ENCODE results near the gene B4GALT3. TPM values are rescaled to one million over a fixed set of nuclear protein-coding genes. Genes with fewer than 3 reads are reported as not detected.

B4GALT3 gene
- polyA plus RNA-seq, 4 donors: 36.7 to 49.3 (median 41.3) TPM

- no peak for DNase-seq (ENCODE audit: low read depth in 4 of 4, low spot score in 2 of 4)
These were observed 29.3 kb upstream of the B4GALT3 start for GRCh38 chr1:161206411-161207140.

GRCh38 chr1:161201836-161202712 lies 24.8 kb upstream of the B4GALT3 start, which contains the start of gene NDUFS2:
TSS of gene NDUFS2 (plus strand) at chr1:161202367. CDS start at chr1:161202386, 19 bp downstream.
- peak; percentile 95 to 99 (median 98) for DNase-seq (ENCODE audit: low read depth in 4 of 4, low spot score in 2 of 4)

- DNase-seq (ENCODE audit: low read depth in 4 of 4, low spot score in 2 of 4): no peak
These were observed 23.9 kb upstream of the B4GALT3 start for GRCh38 chr1:161200992-161201835.

GRCh38 chr1:161200421-161200991 lies 23.2 kb upstream of the B4GALT3 start:
- DNase-seq (ENCODE audit: low read depth in 4 of 4, low spot score in 2 of 4): no peak

DNA sequence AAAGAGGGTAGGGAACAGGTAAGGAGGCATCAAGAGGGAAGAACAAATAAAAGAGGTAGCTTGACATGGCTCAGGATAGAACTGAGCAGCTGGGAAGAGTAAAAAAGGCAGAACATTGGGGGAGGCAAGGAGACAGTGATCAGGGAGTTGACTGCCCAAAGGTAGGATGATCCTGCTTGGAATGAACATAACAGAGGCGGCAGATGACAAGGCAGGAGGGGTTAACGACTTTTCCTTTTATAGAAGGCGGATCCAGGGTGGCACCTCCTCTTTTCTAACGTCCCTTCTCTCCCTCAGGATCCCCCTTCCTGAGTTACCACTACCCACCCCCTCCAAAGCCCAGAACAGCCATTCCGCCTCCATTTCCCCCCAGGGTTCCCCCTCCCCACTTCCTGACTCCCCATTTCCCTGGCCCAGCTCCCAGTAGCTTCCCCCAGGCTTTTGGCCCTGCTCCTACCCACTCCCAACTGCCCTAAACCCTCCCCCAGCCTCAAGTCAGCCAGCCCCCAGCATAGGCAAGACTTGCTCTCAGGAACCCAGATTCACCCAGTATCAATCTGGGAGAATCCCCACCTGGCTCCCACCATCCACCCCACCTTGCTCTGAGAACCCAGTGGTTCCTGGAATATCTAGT lies 22.3 kb upstream of the B4GALT3 start:
- DNase-seq (ENCODE audit: low read depth in 4 of 4, low spot score in 2 of 4): no peak

DNA sequence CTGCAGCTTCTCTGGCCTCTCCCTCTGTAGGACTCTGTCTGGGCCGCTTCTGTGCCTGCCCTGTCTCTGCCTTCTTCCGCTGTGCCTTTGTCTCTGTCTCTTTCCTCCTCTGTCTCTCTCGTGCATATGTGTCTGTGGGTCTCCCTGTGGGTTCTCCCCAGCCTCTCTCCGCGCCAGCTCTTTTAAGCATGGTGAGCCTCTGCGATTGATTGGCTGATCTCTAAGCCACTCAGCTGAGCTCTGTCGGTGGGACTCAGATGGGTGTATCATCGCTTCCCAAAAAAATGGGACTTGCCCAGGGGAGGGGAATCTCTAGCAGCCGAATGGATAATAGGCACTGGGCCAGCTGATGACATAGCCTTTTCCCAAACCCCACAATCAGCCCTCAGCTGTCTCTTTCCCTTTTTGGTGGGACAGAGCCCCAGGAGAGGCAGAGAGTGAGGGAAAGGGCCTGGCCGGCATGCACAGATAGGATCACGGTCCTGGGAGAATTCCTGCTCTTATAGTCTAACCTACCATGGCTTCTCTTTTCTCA lies 21.7 kb upstream of the B4GALT3 start, which contains the start of gene ADAMTS4:
Gene ADAMTS4 (minus strand): TSS at position 158 of the 535 bp plus-strand sequence. CDS start 427 bp downstream, outside the sequence.
- no peak for DNase-seq (ENCODE audit: low read depth in 4 of 4, low spot score in 2 of 4)

GRCh38 chr1:161198194-161198896 lies 21.0 kb upstream of the B4GALT3 start:
- DNase-seq (ENCODE audit: low read depth in 4 of 4, low spot score in 2 of 4): no peak

- no peak for DNase-seq (ENCODE audit: low read depth in 4 of 4, low spot score in 2 of 4)
These were observed 20.4 kb upstream of the B4GALT3 start for GRCh38 chr1:161197560-161198193.

GRCh38 chr1:161196521-161197451 lies 19.5 kb upstream of the B4GALT3 start:
- no peak for DNase-seq (ENCODE audit: low read depth in 4 of 4, low spot score in 2 of 4)

GRCh38 chr1:161196111-161196510 lies 18.8 kb upstream of the B4GALT3 start:
- no peak for DNase-seq (ENCODE audit: low read depth in 4 of 4, low spot score in 2 of 4)

DNA sequence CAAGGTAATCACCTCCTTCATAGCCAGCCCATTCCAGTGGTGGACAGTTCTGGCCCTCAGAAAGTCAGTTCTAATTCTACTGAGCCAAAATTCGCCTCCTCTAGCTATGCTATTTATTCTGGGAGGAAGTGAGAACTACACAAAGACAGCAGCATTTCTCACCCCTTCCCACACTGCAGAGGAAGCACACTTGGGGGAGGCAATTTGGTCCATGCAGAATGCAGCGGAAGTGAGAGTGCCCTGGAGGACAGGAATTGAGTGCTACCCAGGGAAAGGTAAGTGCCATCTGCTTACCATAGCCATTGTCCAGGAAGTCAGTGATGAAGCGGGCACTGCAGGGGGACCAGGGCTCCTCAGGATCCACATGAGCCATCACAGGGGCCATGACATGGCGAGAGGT lies 17.9 kb upstream of the B4GALT3 start:
- no peak for DNase-seq (ENCODE audit: low read depth in 4 of 4, low spot score in 2 of 4)

DNA sequence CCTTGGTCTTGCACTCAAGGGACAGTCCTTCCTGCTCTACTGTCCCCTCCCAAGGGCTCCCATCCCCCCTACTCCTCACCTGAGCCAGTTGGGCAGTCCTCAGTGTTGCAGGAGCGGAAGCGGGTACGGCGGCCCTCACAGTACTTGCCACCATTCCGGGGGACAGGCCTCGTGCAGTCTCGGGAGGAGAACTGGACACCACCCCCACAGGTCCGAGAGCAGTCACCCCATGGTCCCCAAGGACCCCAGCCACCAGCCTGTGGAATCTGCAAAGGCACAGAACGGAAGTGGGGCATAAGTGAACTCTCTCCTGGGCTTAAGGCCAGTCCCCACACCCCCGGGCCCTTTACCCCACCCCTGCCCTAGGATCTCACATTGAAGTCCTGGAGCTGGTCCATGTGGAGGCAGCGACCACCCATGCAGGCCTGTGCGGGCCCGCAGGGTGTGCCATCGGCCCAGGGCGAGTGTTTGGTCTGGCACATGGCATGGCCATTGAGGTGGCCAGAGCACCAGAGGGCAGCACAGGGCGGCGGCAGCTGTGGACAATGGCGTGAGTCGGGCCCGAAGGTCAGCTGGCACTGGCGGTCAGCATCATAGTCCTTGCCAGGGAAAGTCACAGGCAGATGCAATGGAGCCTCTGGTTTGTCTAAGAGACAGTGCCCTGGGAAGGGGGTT lies 16.4 kb upstream of the B4GALT3 start:
- DNase-seq (ENCODE audit: low read depth in 4 of 4, low spot score in 2 of 4): no peak

DNA sequence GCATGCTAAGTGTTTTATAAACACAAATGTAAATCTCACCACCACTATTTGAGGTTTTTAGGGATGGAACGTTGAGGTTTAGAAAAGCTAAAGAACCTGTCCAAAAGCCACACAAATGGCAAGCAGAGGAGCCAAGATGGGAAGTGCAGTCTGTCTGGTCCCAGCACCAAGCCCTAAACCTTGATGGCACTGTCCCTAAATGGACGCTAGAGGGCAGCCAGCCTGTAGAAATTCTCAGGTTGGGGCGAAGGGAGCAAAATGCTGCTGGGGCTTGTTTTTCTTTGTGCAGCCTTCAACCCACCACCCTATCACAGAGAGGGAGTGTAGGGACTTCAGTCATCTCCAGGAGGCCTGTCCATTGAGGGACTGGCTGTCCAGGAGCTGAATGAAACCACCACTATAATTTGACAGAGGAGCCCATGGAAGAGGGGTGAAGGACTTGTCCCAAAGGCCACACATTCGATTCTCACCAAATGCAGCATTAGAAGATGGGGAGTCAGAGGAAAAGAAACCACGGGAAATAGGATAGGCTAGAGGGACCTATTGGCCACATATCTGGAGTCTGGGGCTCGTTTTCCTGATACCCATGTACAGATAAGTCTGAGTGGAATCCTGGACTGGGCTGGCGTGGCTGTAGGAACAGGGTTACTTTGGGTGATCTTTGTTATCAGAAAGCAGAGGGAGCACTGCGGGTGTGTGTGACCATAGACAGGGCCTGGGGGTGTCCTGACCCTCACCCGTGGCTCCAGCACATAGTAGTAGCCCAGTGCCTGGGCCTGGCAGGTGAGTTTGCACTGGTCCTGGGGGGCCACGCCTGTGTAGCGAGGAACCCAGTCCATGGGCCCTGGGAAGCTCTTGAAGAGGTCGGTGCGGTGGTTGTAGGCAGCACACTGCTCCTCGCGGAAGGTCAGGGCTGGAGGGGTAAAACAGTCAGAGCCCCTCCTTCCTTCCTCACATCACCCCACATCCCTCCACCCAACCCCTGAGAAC lies 15.5 kb upstream of the B4GALT3 start:
- DNase-seq (ENCODE audit: low read depth in 4 of 4, low spot score in 2 of 4): no peak

GRCh38 chr1:161191971-161192370 lies 14.7 kb upstream of the B4GALT3 start:
- no peak for DNase-seq (ENCODE audit: low read depth in 4 of 4, low spot score in 2 of 4)

GRCh38 chr1:161190962-161191521 lies 13.7 kb upstream of the B4GALT3 start:
- DNase-seq (ENCODE audit: low read depth in 4 of 4, low spot score in 2 of 4): no peak

Measured in left renal cortex interstitium (tissue), 4 donors.